HG02610 (cell line): ENCODE results near the gene HOMER1.

Source experiments
- ATAC-seq: cut with Tn5 transposase; IDR thresholded peaks from one replicate; pipeline ENCODE4 v1.9.1; 2021; ENCODE audit warnings: mild to moderate bottlenecking, moderate library complexity; ENCODE audit not compliant: unreplicated experiment

HOMER1 gene

GRCh38 chr5:79490323-79490936 lies 23.5 kb downstream of the HOMER1 start:
- ATAC-seq: no peak

GRCh38 chr5:79489773-79490172 lies 24.2 kb downstream of the HOMER1 start:
- ATAC-seq: no peak

- no peak for ATAC-seq
Observed at GRCh38 chr5:79488775-79489174, 25.2 kb downstream of the HOMER1 start.

DNA sequence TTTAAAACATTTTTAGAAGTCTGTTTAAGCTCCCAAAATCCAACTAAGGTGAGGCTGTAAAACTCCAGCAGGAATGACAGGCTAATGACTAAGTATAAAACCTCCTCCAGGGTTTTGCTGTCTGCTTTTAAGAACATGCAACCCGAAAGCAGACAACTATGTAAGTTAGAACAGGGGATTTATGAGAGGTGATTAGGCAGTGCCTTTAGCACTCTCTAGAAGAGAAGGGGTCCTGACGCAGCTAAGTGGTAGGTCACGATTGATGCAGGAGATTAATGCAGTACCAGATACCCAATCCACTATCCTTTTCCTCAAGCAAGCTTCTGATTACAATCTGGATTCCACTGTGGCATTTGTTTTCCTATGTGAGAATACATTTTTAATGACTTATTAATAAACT lies 25.9 kb downstream of the HOMER1 start:
- ATAC-seq: no peak

DNA sequence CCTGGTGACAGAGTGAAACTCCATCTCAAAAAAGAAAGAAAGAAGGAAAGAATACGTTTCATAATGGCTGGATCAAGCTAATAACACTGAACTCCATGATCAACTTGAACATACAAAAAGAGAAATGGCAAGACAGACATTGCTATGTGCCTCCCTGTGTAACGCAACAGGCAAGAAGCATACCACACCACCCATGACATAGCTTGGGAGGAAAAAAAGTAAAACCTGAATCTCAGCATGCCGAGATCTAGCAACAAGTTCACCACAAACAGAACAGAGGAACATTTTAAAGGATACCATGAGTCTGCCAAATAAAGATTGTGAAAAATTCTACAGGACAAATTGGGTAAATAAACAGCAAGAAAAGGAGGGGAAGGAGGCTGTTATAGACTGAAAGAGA lies 26.7 kb downstream of the HOMER1 start:
- no peak for ATAC-seq

- no peak for ATAC-seq
Observed at GRCh38 chr5:79486116-79486515, 27.8 kb downstream of the HOMER1 start.

DNA sequence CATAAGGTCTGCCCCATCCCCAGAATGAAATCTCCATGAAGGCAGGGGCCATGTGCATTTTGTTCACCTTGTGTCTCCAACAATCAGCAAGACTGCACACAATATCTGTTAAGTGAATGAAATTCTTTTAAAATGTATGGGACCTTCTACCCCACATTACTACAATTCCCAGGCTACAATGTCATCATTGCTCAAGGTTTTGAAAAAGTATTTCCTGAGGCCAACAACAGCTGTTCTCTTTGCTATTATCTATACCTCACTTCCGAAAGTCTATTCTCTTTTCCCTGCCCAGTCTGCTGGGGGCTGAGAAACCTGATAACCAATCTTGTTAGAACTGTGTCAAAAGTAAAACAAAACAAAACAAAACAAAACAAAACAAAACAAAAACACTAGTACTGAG lies 29.2 kb downstream of the HOMER1 start:
- ATAC-seq: no peak

- no peak for ATAC-seq
Observed at GRCh38 chr5:79481574-79481973, 32.4 kb downstream of the HOMER1 start.

DNA sequence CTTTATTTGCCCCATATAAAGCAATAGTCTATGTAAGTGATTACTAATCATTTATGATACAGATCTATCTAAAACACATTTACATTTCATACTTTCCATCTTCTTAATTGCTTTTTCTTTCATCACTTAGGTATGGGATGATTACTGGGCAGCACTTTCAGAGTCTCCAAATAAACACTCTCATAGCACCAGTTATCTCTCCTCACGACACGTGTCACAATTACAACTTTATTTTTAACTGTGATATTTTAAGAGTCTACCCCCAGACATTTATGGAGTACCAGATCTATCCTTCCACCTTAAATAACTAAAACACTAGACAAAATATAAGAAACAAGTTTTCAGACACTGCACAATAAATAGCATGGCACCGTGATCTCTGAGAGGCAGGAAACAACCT lies 32.9 kb downstream of the HOMER1 start:
- ATAC-seq: no peak

GRCh38 chr5:79475152-79475466 lies 38.8 kb downstream of the HOMER1 start:
- ATAC-seq: no peak

DNA sequence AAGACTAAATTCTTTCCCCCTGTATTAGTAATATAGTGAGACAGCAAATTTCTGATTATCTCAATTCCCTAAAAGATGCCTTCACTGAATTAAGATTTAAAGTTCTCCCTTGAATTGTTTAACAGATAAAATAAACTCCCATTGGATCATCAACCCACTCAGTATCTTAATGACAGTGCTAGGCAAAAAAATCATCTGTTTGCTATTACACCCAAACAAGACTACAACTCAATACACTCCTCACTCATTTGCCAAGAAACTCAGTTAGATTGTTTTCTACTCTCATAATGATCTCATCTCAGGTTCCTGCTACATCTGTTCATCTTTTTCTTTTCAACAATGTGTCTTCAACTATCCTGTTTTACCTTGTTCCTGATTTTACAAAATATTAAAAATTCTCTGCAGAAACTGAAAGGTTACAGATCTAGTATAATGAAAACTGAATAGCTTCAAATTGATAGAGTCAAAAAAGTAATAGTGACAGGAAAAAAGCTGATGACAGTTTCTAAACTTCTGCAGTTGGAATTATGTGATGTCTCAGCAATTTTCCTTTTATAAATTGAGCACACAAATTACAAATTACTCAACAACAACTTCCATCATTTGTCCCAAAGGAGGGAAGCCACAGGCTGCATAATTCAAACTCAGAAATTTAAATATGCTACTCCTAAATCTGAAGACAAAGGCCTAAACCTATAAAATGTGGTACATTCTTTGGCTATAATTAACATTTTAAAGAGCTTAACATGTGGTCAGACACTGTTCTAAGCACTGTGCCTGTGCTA lies 39.4 kb downstream of the HOMER1 start:
- ATAC-seq: no peak

DNA sequence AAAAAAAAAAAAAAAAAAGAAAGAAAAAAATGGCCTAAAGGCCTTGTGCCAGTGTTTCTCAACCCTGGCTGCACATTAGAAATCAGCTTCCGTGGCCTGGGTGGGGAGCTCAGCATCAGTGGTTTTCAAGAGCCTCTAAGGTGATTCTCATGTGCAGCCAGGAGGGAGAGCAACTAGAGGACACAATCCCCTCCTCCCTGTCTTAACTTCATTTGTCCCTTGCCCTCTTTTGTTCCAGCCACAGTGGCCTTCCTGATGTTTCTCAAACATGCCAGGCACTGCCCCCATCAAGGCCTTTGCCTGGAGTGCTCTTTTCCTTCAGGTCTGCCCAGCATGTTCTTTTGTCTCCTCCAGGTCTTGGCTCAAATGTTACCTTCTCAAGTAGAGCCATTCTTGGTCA lies 42.4 kb downstream of the HOMER1 start:
- no peak for ATAC-seq

DNA sequence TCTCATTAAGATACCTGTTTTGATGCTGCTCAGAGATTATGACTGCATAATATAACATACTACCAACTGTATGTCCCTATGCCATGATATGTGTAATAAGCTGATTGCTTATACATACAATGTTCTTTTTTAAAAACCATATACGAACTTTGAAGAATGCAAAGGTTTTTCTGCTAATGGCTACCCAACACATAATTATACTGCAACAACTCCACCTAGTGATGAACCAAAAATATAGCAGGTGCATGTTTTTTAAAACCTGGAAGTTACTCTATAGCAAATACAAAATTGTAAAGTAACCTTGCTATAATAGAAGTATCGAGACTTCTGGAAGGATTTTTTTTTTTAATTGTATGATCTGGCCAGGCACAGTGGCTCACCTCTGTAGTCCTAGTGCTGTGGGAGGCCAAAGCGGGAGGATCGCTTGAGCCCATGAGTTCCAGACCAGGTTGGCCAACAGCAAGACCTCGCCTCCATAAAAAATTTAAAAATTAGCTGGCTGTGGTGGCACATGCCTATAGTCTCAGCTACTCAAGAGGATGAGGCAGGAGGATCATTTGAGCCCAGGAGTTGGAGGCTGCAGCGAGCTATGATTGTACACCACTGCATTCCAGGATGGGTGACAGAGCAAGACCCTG lies 49.1 kb downstream of the HOMER1 start:
- no peak for ATAC-seq

- no peak for ATAC-seq
Observed at GRCh38 chr5:79464278-79464677, 49.7 kb downstream of the HOMER1 start.

- ATAC-seq: no peak
Observed at GRCh38 chr5:79459626-79460025, 54.3 kb downstream of the HOMER1 start.

- peak; percentile 82 for ATAC-seq
Observed at GRCh38 chr5:79456890-79457583, 56.9 kb downstream of the HOMER1 start.

GRCh38 chr5:79456400-79456799 lies 57.5 kb downstream of the HOMER1 start:
- no peak for ATAC-seq

DNA sequence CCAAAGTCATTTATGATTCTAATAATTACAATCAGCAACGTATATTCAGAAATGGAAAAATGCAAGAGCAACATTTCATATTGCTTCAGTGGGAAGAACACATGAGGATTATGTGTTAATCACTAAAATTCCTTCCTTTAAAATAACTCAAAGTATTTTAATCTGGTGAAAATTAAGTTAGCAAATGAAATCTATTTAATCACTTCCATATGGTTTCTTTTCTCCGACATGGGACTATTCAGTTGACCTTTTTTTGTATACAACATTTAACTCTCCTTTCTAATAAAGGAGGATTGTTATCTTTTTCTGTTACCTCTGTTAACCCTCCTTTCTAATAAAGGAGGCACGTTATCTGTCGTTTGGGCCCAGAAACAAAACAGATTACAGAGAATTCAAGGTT lies 59.9 kb downstream of the HOMER1 start:
- ATAC-seq: no peak

DNA sequence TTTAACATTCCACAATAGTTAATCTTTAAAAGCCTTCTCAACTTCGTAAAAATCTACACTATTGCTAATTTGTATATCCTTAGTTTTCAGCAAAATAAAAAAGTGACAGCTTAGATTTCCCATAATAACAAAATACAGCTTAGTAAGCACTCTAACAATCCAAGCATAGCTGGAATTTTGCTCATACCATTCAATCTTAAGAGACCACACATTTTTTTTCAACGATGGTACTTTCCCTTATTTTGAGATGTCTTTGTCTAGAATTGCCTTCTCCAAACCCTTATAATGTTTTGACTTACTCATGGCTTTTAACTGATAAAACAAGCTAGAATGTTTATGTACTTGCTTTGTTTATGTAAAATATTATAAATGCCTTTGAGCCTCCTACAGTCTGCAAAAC lies 65.6 kb downstream of the HOMER1 start:
- no peak for ATAC-seq

DNA sequence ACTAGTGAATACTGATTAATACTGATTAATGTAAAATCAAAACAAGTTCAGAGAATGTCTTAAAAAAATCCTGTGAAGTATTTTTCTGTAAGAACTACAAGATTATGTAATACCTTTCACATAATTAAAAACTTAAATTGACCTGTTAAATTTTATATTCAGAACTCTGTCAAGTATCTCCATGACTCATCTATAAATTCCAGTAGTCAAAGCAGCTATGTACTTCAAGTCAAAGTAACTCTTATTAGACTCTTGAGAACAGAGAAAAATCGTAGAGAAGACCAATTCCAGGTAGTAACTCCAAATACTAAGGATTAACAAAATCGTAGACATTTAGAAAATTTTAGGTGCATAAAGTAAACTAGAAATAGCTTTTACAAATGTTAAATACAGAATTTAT lies 77.1 kb downstream of the HOMER1 start:
- no peak for ATAC-seq

DNA sequence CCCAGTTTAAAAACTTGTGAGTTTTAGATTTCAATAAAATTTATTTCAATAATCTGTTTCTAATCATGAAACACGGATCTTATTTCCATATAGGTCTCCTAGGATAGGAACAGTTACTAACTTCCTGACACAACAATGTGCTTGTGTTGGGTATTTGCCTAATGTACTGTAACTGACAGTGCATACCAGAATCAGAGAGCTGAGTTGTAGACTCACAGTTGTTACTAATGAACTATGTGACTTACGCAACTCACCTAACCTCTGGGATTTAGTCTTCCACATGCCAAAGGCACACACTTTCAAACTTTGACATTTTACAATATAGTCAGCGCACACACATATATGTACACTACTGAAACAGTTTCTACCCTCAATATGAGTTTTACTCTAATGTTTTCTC lies 77.7 kb downstream of the HOMER1 start:
- ATAC-seq: no peak

- ATAC-seq: no peak
Observed at GRCh38 chr5:79430196-79430595, 83.7 kb downstream of the HOMER1 start.
